ENCODE measurements around the gene HS3ST4.

HS3ST4 gene

GRCh38 chr16:25691519-25692091 lies at the start of gene HS3ST4:
Gene HS3ST4 (plus strand): TSS chr16:25691959.
- peak; percentile 19 for DNase-seq (ENCODE audit: extremely low spot score)
- TF ChIP-seq CTCF (IDR thresholded peaks at IDR 0.05; ENCODE audit: control extremely low read depth, extremely low read depth, low read depth, missing control alignments) = no peak
- ChIA-PET POLR2A (no interaction called here), CTCF (no interaction called here)

GRCh38 chr16:25643633-25644032 lies 48.1 kb upstream of the HS3ST4 start:
- ChIA-PET POLR2A (no interaction called here), CTCF (no interaction called here)
- no peak for TF ChIP-seq CTCF (IDR thresholded peaks at IDR 0.05; ENCODE audit: control extremely low read depth, extremely low read depth, low read depth, missing control alignments)
- DNase-seq (ENCODE audit: extremely low spot score) = no peak

- POLR2A ChIA-PET = no interaction called here
- CTCF ChIA-PET = no interaction called here
- no peak for TF ChIP-seq CTCF (IDR thresholded peaks at IDR 0.05; ENCODE audit: control extremely low read depth, extremely low read depth, low read depth, missing control alignments)
- DNase-seq (ENCODE audit: extremely low spot score) = no peak
Measured at GRCh38 chr16:25656639-25657038, 35.1 kb upstream of the HS3ST4 start.

- DNase-seq (ENCODE audit: extremely low spot score) = no peak
- CTCF ChIA-PET = no interaction called here
- POLR2A ChIA-PET = no interaction called here
- TF ChIP-seq CTCF (IDR thresholded peaks at IDR 0.05; ENCODE audit: control extremely low read depth, extremely low read depth, low read depth, missing control alignments) = no peak
Measured at GRCh38 chr16:25676820-25677219, 14.9 kb upstream of the HS3ST4 start.

- CTCF ChIA-PET = no interaction called here
- no peak for DNase-seq (ENCODE audit: extremely low spot score)
- POLR2A ChIA-PET = no interaction called here
- TF ChIP-seq CTCF (IDR thresholded peaks at IDR 0.05; ENCODE audit: control extremely low read depth, extremely low read depth, low read depth, missing control alignments) = no peak
Measured at GRCh38 chr16:25679511-25679910, 12.2 kb upstream of the HS3ST4 start.

- ChIA-PET CTCF (no interaction called here), POLR2A (no interaction called here)
- no peak for TF ChIP-seq CTCF (IDR thresholded peaks at IDR 0.05; ENCODE audit: control extremely low read depth, extremely low read depth, low read depth, missing control alignments)
Measured at GRCh38 chr16:25689137-25689836, 2.5 kb upstream of the HS3ST4 start.

More at GRCh38 chr16:25689137-25689836, 2.5 kb upstream of the HS3ST4 start:
- no peak for DNase-seq (ENCODE audit: extremely low spot score)

All from GM10248 (cell line).